SU-DHL-6 (cell line): Measurements from ENCODE around the gene VSTM2B.

ENCODE experiments used
- H2AFZ ChIP-seq: fragments of 200-600 bp; sonication (generic); 2 replicates; pipeline ENCODE4 v1.6.1; 2014; ENCODE audit warnings: low read depth, mild to moderate bottlenecking, moderate library complexity, mixed read lengths, antibody characterized with exemption, low read length; ENCODE audit not compliant: severe bottlenecking
- H3F3A ChIP-seq: fragments of 200-600 bp; shearing (Covaris generic); 2 replicates; pipeline ENCODE4 v1.6.0; 2016; ENCODE audit warnings: antibody characterized with exemption, mild to moderate bottlenecking; ENCODE audit not compliant: insufficient read depth
- H3K27ac ChIP-seq: fragments of 200-600 bp; sonication (generic); 2 replicates; pipeline ENCODE4 v1.5.1; 2016; ENCODE audit warnings: low read depth, mild to moderate bottlenecking, low read length, moderate library complexity, mixed read lengths
- H3K27me3 ChIP-seq: fragments of 200-600 bp; sonication (generic), shearing (Covaris generic); 2 replicates; pipeline ENCODE4 v1.6.0; 2014; ENCODE audit warnings: mild to moderate bottlenecking, low read length
- H3K36me3 ChIP-seq: fragments of 200-600 bp; sonication (generic); 2 replicates; pipeline ENCODE4 v1.6.1; 2014; ENCODE audit warnings: mild to moderate bottlenecking, low read length, mixed read lengths
- H3K4me2 ChIP-seq: fragments of 300-600, 200-600 bp; shearing (Covaris generic), sonication (generic); 2 replicates; pipeline ENCODE4 v1.6.0; 2014; ENCODE audit warnings: low read length, low read depth, mild to moderate bottlenecking; ENCODE audit not compliant: poor library complexity, severe bottlenecking
- H3K4me3 ChIP-seq: fragments of 200-600 bp; sonication (generic); 2 replicates; pipeline ENCODE4 v1.5.1; 2014; ENCODE audit warnings: antibody characterized with exemption, low read length, mild to moderate bottlenecking, mixed read lengths; ENCODE audit not compliant: insufficient read depth, poor library complexity, severe bottlenecking
- H3K79me2 ChIP-seq: fragments of 200-600 bp; sonication (generic); 2 replicates; pipeline ENCODE4 v1.6.1; 2014; ENCODE audit warnings: mild to moderate bottlenecking, low read length, moderate library complexity; ENCODE audit not compliant: insufficient read depth
- H3K9ac ChIP-seq: fragments of 200-600 bp; sonication (generic); 2 replicates; pipeline ENCODE4 v1.7.0; 2014; ENCODE audit warnings: mild to moderate bottlenecking, low read length
- H3K9me2 ChIP-seq: fragments of 200-600 bp; sonication (generic); replicated peaks from 2 replicates; pipeline ENCODE4 v1.6.1; 2014; ENCODE audit warnings: low read length; ENCODE audit not compliant: insufficient read depth
- H3K9me3 ChIP-seq: fragments of 200-600 bp; sonication (generic); 2 replicates; pipeline ENCODE4 v1.6.1; 2014; ENCODE audit warnings: low read length, mixed read lengths; ENCODE audit not compliant: insufficient read depth
- H4K20me1 ChIP-seq: fragments of 200-600 bp; sonication (generic); 2 replicates; pipeline ENCODE4 v1.6.1; 2014; ENCODE audit warnings: low read depth, mild to moderate bottlenecking, antibody characterized with exemption, low read length, moderate library complexity, mixed read lengths
- CTCF ChIP-seq: fragments of 200-600 bp; sonication (generic); IDR thresholded peaks from one replicate; pipeline ENCODE4 v1.5.1; 2017; ENCODE audit warnings: antibody characterized with exemption, mild to moderate bottlenecking, low read length, moderate library complexity; ENCODE audit not compliant: insufficient read depth, poor library complexity, severe bottlenecking
- EZH2phosphoT487 ChIP-seq: fragments of 200-600 bp; sonication (generic), shearing (Covaris generic); conservative IDR thresholded peaks from 2 replicates; pipeline ENCODE4 v1.6.1; 2018; ENCODE audit warnings: mild to moderate bottlenecking, antibody characterized with exemption, low read length, moderate library complexity, mixed read lengths

VSTM2B gene

GRCh38 chr19:29532097-29532496 is 6.3 kb downstream of the VSTM2B start:
- H3K27me3 ChIP-seq, result no peaks in the 10 kb centered on the region
- no peak overlapping the region for H3K9ac ChIP-seq

GRCh38 chr19:29532956-29533355 is 7.2 kb downstream of the VSTM2B start:
- Histone ChIP-seq H3K4me3 (no peak overlapping the region), H3K79me2 (no peaks in the 10 kb centered on the region), H4K20me1 (no peaks in the 10 kb centered on the region), H2AFZ (no peak overlapping the region), H3F3A (no peaks in the 10 kb centered on the region), H3K9me2 (no peaks in the 10 kb centered on the region), H3K27me3 (no peaks in the 10 kb centered on the region), H3K9ac (no peak overlapping the region), H3K27ac (no peak overlapping the region), H3K9me3 (no peaks in the 10 kb centered on the region), H3K36me3 (no peaks in the 10 kb centered on the region), H3K4me2 (no peak overlapping the region)
- TF ChIP-seq CTCF, result no peak
- no peak for TF ChIP-seq EZH2phosphoT487

More at GRCh38 chr19:29532097-29532496, 6.3 kb downstream of the VSTM2B start:
- Histone ChIP-seq H4K20me1 (no peaks in the 10 kb centered on the region), H2AFZ (no peak overlapping the region), H3K9me2 (no peaks in the 10 kb centered on the region), H3K36me3 (no peaks in the 10 kb centered on the region), H3K4me2 (no peak overlapping the region), H3K79me2 (no peaks in the 10 kb centered on the region), H3K9me3 (no peaks in the 10 kb centered on the region), H3K4me3 (no peak overlapping the region), H3K27ac (no peak overlapping the region), H3F3A (no peaks in the 10 kb centered on the region)
- TF ChIP-seq CTCF (no peak), EZH2phosphoT487 (no peak)

GRCh38 chr19:29533578-29534544 is 8.1 kb downstream of the VSTM2B start:
- H3K9me3 ChIP-seq, result no peaks in the 10 kb centered on the region
- no peak overlapping the region for H3K27ac ChIP-seq
- no peaks in the 10 kb centered on the region for H3K79me2 ChIP-seq
- H4K20me1 ChIP-seq, result no peaks in the 10 kb centered on the region
- H2AFZ ChIP-seq, result no peak overlapping the region
- H3F3A ChIP-seq, result no peaks in the 10 kb centered on the region
- no peaks in the 10 kb centered on the region for H3K36me3 ChIP-seq
- no peak overlapping the region for H3K4me2 ChIP-seq
- no peaks in the 10 kb centered on the region for H3K9me2 ChIP-seq
- H3K4me3 ChIP-seq, result no peak overlapping the region
- no peaks in the 10 kb centered on the region for H3K27me3 ChIP-seq
- TF ChIP-seq EZH2phosphoT487 (no peak), CTCF (no peak)
- H3K9ac ChIP-seq, result no peak overlapping the region
